Fibroblast of gingiva (primary cell): ENCODE results near the gene TMPRSS13.
A peak's percentile ranks its signal among the peaks of the same experiment; 100 is the strongest.
"Not testable (repeated sequence)": the region's sequence is repeated elsewhere in the genome, so short reads cannot be mapped to it uniquely, and the experiment has no call there.

Experiments used
- DNase-seq: peaks from one replicate; pipeline ENCODE4 v3.0.0-alpha.2; 2011; ENCODE audit warnings: low read depth

TMPRSS13 gene

DNA sequence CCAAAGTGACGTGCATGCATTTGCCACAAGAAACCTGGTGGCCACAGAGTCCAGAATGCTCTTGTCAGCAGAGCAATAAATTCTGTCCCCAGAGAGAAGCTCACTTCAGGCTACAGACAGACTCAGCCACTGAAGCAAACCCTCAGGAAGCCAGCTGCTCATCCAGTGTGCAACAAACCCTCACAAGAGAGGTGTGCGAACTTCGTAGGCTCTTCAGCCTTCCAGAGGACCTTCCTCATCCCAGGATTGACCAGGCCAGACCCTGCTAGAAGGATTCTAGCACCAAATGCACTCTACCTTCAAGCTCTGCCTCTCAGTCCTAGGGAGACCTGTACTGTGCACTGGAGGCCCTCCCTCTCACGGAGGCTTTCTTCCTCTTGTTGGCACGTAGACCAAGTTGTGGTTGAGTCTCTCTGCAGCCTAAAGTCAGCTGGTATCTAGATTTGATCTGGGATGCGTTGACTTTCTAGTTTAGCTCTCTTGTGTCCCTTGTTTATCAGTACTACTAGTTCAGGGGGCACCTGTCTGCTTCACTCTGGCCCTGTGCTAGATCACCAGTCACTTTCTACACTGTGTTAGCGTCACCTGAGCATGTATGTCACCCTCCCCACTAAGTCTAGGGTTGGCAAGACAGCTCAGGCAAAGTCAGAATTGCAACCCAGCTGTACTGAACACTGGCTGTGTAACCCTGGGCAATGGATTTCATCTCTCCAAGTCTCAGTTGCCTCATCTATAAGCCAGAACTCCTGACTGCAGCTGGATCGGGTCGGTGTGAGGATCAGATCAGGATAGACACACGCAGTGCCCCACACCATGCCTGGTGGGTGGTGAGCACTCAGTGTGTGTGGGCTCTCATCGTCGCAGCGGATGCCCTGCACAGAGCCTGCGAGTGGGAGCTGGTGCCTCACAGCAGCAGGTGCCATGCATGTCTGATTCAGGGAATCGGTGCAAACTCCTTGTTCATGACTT, 22.1 kb upstream of the TMPRSS13 start:
- no peak for DNase-seq

DNA sequence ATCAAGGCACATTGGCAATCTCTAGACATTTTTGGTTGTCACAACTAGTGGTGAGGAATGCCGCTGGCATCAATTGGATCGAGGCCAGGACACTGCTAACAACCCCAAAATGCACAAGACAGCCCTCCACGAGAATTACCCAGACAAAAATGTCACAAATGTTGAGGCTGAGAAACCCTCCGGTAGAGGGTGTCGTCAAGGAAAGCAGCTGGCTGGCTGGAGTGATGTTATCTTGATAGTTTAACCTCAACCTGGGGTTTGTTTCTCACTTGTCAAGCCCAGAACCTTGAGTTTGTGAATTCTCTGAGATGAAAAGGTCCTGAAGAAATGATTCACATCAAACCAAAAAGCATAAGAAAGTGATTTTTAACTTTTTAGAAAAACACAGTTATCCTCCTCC, 21.1 kb upstream of the TMPRSS13 start:
- DNase-seq: no peak

DNA sequence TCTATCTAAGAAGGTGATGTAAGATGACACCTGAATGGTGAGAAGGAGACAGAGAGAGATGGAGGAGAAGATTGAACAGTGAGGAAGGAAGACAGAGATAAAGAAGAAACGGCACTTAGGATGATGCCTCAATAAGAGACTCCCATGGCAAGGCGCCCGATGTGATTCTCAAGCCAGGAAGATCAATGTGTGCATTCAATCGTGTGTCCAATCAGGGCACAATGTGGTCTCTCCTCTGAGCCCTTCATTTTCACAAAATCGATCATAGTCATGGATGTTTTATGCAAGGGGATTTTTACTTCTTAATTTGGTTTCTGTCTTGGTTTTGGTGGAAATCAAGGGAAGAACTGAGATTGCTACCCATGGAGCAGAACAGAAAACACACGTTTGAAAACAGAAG, 19.9 kb upstream of the TMPRSS13 start:
- no peak for DNase-seq

DNA sequence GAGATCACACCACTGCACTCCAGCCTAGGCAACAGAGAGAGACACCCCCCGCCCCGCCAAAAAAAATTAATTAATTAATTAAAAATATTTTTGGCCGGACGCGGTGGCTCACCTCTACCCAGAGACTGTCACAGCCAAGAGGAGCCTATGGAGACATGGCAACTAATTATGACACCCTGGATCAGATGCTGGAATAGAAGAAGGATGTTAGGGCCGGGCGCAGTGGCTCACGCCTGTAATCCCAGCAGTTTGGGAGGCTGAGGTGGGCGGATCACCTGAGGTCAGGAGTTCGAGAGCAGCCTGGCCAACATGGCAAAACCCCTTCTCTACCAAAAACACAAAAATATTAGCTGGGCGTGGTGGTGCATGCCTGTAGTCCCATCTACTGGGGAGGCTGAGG, 19.3 kb upstream of the TMPRSS13 start:
- not testable (repeated sequence) for DNase-seq

DNA sequence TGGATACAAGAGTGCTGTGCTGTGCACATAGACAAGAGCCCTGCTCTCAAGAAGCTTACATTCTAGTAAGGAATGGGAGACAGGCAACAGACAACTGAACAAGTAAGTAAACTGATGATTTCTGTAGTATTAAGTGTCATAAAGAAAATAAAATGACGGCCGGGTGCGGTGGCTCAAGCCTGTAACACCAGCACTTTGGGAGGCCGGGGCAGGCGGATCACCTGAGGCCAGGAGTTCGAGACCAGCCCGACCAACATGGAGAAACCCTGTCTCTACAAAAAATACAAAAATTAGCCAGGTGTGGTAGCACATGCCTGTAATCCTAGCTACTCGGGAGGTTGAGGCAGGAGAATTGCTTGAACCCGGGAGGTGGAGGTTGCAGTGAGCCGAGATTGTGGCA, 18.5 kb upstream of the TMPRSS13 start:
- DNase-seq: not testable (repeated sequence)

DNA sequence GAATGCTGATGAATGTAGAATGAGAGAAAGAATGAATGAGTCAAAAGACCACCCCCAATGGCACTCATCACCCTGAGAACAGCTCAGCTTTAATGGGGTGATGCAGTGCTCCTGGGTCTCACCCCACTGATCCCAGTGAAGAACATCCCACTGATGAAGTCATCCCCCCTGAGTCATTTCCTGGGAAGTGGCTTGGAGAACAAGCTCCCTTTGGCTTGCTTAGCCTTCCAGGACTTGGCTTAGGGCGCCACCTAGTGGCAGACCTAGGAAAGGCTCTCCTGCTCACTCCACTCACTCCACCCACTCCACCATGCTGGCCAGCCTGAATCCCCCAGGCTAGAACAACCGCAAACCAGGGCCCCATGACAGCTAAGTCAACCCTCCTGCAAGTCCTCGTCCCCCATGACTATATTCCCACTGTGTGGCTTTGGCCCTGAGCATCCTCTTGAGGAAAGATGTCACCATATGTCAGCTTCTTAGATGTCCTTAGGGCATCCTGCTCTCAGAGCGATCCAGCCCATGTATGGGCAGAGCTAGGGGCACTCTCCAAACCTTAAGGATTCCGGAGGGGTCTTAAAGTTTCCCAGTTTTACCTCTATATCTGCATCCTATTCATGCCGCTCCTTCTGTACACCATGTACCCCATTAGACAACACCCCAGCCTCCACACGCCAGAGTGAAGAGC, 17.8 kb upstream of the TMPRSS13 start:
- peak; percentile 79 for DNase-seq

DNA sequence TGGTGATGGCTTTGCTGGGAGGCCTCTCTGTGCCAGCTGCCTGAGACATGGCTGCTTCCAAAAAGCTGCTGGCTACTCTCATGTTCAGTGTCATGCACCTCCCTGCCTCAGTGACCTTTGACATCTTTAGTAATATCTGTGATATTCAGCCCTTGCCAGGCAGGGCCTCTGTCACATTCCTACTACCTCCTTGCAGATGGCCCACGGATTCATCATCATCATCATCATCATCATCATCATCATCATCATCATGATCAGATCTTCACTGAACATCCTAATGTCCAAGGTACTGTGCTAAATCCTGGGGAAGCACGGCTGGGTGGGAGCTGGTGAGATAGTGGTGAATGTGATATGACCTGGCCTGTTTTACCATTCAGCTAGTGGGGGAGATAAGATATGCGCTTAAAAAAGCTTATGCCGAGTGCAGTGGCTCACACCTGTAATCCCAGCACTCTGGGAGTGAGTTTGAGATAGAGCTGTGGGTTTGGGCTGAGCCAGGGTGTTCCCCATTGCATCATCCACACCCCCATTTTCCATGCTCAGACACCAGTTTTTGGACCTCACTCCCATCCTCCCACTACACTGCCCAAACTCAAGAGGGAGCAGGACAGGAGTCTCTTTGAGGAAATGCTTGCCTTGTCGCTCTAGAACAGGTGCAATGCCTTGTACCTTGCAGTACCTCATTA, 17.1 kb upstream of the TMPRSS13 start:
- no peak for DNase-seq

DNA sequence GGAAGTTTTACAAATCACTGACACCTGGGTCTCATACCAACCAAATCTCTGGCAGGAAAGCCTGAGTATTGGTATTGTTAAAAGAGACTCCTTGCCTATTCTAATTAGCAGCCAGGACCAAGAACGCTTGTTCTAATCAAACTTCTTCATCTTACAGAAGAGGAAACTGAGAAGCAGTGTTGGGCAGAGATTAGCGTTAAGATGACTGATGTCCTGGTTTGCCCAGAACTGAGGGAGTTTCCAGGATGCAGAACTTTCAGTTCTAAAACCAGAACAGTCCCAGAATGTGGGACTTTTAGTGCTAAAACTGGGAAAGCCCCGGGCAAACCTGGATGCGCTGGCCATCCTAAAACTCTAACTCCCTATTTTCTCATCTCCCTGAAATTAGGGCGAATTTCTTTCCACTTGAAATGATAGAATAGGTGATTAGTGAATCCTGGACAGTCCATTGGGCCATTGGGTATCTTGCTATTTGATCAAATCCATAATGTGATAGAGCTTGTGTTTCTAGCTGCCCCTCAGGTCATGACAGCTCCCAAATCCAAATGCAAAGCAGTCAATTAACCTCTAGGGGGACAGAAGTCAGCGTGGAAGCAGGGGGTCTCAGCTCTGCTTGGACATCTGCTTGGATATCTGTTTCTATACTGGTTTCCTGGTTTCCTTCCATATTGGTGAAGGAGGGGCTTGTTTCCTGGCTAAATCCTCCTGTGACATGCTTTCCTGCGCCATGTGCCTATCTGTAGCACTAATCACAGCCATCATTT, 16.0 kb upstream of the TMPRSS13 start:
- DNase-seq: no peak

DNA sequence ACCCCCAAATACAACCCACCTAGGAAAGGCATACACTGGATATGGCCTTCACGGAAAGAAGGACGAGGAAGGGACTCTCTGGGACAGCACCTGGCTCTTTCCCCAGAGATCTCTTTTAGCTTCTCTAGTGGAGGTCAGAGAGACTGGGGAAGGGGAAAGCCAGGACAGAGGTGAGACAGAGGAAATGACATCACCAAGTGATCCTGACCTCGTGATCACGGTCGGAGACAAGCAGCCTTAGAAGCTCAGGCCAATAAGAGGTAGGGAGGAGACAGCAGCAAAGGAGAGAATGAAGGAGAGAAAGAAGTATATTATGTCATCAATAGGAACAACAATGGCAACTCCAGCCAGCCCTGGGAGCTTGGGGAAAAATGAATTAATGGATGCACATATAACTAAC, 15.4 kb upstream of the TMPRSS13 start:
- no peak for DNase-seq

DNA sequence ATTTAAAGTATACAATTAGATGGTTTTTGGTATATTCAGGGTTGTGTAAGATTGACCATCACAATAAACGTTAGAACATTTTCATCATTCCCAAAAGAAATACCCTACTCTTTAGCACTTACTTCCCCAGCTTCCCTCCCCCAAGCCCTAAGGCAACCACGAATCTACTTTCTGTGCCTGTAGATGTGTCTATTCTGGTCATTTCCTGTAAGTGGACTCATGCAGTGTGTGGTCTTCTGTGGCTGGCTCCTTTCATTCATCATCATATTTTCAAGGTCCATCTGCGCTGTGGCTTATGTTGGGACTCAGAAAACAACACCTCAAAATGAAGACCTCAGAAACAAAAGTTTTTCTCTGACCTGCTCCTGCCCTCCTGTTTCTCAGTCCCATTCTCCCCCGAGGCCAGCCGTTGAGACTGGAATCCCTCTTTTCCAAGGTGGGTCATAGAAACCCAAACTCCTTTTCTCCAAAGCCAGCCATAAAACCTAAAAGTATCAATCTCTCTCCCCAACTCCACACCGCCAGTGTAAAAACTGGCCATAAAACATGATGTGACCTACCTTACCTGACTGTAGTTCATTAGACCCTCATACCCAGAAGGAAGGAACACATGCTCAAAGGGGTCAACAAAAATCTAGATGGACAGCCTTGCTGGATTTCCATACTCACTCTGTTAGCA, 12.9 kb upstream of the TMPRSS13 start:
- DNase-seq: no peak

DNA sequence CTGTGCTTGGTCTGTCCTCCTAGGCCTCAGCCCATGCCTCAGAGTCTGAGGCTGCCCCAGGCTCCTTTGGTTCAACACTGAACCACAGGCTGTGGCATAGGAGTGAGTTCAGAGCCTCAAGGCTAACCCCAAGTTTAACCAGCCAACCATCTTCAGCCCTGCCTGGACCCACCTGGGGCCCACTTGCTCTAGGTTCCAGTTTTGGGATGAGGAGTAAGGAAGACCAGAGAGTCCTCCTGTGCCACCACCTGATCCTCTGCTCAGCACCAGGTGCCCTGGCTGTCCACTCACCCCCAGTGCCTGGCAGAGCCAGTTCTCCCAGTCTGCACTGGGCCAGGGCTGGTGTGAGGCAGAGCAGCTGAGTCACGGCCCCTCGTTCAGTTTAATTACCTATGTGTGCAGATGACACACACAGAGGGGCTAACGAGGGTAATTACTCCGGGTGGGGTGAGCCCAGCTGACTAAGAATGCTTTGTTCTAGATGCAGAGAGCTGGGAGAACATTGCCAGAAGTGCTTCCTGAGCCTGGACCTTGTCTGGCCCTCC, 12.0 kb upstream of the TMPRSS13 start:
- no peak for DNase-seq

DNA sequence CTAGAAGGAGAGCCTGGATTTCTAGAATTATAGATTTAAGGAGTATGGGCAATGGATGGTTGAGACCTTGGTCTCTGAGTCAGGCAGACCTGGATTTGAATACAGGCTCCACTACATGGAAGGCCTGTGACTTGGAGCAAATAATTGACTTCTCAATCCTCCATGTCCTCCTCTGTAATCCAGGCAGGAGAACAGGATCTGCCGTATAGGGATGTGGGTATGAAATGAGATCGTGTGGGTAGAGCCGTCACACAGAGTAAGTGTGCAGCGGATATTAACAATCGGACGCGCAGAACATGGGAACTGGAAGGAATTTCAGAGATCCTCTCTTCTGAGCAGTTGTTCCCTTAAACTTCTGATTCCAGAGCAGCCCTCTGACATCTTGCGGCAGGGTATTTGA, 11.5 kb upstream of the TMPRSS13 start:
- DNase-seq: no peak

DNA sequence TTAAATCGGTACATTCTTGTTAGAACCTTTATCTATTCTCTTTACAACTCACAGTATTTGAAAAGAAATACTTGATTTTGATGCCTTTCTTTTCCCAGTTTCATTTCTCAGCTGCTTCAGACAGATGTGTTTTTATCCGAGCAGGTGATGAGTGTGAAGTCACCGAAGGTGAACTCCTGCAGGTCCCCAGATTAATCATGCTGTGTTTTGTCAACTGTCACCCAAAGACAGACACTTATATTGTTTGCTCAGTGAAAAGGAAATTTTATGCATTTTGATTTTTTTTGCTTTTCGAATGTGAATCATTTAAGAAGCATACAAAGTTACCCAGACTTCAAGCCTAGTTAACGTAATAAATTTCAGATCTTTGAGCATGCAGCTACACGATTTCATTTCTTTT, 7.8 kb upstream of the TMPRSS13 start:
- no peak for DNase-seq

DNA sequence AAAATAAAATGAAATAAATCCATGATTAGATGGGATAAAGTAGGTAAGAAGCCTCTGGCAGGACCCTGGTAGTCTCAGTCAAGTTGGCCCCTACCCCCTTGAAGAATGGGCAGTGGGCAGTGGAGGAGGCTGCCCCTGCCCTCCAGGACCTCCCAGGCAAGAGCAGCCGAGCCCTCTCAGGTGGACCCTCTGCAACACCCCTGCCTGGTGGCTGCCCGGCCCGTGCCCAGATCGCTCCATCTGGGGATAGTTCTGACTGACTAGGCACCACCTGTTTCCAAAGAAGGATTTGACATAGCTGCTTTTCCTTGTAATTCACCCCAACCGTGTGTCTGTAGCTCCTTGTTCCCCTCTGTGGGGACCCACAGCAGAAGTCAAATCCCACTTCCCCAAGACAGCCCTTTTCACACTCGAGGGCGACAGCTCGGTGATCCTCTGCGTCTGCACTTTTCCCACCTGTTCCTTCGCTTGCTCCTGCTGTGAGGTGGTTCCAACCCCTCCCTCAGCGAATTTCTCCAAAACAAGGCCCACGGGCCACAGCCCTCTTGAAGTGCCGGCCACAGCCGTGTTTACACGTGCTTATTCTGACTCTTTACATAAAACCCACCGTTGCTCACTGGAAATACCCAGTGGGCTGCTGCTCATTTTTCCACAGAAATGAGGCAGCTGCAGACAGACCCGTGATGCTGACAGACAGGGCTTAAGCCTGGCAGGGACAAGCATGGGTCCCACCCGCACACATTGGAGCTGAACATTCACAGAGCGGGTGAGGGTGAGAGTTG, 5.5 kb upstream of the TMPRSS13 start:
- no peak for DNase-seq

DNA sequence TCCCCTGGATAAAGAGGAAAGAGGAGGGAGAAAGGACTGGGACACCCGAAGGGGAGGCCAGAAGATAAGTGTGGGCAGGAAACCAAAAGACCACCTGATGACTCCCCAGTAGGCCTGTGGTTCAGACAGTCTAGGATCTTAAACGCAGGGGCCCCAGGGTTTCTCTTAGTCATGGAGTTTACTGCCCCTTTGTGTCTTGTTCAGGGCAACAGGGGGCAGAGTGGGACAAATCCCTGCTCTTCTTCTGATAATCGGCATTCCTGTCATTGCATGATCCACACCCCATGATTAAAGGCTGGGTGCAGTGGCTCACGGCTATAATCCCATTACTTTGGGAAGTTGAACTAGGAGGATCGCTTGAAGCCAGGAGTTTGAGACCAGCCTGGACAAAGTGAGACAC, 4.7 kb upstream of the TMPRSS13 start:
- DNase-seq: no peak

DNA sequence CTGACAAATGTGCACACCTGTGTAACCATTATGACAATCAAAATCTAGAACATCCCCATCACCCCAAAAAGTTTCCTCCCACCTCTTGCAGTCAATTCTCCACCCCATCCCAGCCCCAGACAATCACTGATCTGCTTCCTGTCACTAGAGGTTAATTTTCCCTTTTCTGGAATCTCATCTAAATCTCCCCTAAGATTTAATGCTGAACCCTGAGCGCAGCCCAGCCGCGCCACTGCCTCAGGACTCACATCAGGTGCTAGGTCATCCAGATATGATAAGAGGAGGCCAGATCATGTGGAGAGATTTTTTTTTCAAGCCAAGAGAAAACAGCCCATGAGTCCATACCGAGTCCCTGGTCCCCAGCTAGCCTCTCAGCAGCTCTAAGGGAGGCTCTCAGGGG, 4.3 kb upstream of the TMPRSS13 start:
- no peak for DNase-seq

DNA sequence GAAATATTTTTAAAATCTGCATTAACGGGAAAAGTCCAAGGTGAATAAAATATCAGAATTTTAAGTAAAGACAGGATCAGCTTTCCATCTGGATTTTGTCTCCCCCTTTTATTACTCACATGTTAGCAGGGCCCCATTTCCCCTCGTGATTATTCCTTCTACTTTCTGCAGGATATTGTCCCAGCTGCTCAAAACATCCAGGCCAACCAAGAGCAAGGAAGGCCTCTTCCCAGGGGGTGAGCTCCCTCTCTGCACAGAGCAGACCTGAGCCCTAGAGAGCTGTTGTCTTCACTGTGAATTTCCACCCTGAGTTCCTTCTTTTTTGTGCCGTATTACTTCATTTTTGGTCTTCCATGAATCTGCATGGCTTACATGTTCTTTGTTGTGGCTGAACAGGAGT, 3.7 kb upstream of the TMPRSS13 start:
- no peak for DNase-seq

DNA sequence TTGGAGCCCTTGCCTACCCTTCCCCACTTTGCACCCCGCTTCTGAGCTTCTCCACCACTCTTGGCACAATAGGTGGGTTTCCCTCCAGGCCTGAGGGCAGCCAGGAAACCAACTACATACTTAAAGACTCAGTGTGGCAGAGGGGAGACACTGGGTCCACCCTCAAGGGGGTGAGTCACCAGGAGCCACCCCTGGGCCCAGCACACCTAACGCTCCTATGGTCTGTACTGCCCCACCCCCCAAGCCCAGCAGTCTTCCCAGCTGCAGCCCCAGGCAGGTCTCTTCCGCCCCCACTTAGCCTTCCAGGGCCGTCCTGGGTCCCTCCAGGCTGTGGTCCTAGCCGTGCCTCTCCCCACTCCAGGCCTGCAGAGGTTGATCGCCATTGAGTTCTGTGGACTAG, 3.2 kb upstream of the TMPRSS13 start:
- DNase-seq: no peak

DNA sequence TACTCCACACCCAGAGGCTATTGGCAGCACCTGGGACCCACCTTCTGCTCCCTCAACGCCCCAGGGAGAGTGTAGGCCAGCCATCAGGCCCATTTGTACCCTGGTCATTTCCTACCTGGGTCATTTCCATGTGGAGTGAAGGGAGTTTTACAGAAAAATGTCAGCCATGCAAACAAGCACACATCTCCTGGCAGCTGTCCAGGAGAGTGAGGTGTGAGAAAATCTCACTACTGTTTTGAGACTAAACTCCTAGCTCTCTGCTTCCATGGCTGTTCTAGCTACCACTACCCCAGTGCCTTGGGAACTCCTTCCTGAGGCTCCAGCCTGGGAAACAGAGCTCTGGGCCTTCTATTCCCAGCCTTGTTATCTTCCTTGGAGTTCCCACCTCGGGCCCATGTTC, 2.8 kb upstream of the TMPRSS13 start:
- no peak for DNase-seq

DNA sequence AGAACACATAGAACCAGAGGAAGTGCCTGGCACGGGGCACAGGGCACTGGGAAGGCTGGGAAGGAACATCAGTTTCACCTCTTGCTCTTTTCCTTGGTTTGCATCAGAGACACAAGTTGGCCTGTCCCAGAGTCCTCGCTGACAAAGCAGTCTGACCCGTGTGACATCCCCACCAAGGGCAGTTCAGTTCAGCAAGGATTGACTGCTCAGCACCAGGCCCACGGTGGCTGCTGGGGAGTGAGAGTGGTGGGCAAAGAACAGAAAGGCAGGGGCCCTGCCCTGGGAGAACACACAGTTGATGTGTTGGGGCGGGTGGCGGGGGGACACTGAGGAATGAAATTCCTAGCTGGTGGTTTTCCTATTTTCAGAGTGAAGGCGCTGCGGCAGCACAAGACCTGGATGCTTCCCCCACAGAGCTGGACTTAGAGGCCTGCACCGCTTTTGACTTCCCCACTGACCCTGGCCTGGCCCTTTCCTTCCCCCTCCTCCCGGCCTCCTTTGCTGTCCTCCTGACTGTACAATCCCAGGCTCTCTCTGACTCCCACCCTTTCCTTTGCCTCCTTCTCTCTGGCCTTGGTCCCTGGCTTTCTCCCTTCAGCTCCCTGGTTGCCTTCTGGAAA, 2.2 kb upstream of the TMPRSS13 start:
- DNase-seq: no peak
